ENCODE results near the gene FKBP8.

GRCh38 chr19:18488838-18489626 is 54.3 kb downstream of the FKBP8 start:
- TF ChIP-seq RARB (CRISPR knock-in tag; IDR thresholded peaks at IDR 0.05) (no peak), ZFP30 (CRISPR knock-in tag; IDR thresholded peaks at IDR 0.05) (no peak), ZFP3 (CRISPR knock-in tag; IDR thresholded peaks at IDR 0.05) (no peak), CSRNP3 (CRISPR knock-in tag; IDR thresholded peaks at IDR 0.05) (no peak), POU6F1 (CRISPR knock-in tag; IDR thresholded peaks at IDR 0.05; ENCODE audit: borderline replicate concordance, low read depth) (no peak), ESRRG (CRISPR knock-in tag; IDR thresholded peaks at IDR 0.05) (no peak), ZNF565 (CRISPR knock-in tag; conservative IDR thresholded peaks at IDR 0.05; ENCODE audit: low read depth) (no peak), ZNF8 (CRISPR knock-in tag; IDR thresholded peaks at IDR 0.05) (no peak), ZNF70 (CRISPR knock-in tag; IDR thresholded peaks at IDR 0.05) (no peak), PPARA (CRISPR knock-in tag; IDR thresholded peaks at IDR 0.05; ENCODE audit: borderline replicate concordance) (no peak), SNAI2 (CRISPR knock-in tag; IDR thresholded peaks at IDR 0.05) (no peak), PATZ1 (CRISPR knock-in tag; IDR thresholded peaks at IDR 0.05; ENCODE audit: borderline replicate concordance) (no peak), OSR1 (CRISPR knock-in tag; IDR thresholded peaks at IDR 0.05) (no peak), TOX (CRISPR knock-in tag; IDR thresholded peaks at IDR 0.05; ENCODE audit: borderline replicate concordance) (no peak)
